Measurements from ENCODE around the gene ARMC9.

DNA sequence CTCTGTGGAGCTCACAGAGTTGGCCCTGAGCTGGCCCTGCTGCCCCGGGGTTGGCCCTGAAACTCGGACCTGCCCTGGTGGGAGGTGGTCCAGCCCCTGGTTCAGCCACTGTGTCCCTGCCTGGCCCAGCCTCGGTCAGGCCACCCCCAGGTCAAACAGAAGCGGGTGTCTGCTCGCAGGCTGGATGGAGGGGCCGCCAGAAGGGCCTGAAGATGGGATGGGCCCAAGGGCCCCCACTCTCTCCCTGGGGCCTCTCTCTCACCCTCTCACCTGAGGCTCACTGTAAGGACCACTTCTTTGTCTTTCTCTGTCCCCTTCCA, 172.0 kb downstream of the ARMC9 start:
- no peak for TF ChIP-seq CTCF (IDR thresholded peaks at IDR 0.05)
- TF ChIP-seq POLR2AphosphoS5 (IDR thresholded peaks at IDR 0.05) = no peak

Measured in suprapubic skin (tissue), 3 donors.